ENCODE results near the gene MYCN.

MYCN gene

GRCh38 chr2:15985531-15985930 is 45.2 kb downstream of the MYCN start:
- no peak overlapping the region for H3K4me3 ChIP-seq (ENCODE audit: control insufficient read depth, low read depth, low read length)

GRCh38 chr2:15986068-15986560 is 45.8 kb downstream of the MYCN start:
- no peak for DNase-seq (ENCODE audit: low read depth)
- H3K4me3 ChIP-seq (ENCODE audit: control insufficient read depth, low read depth, low read length): no peak overlapping the region
- TF ChIP-seq CTCF (IDR thresholded peaks at IDR 0.05; ENCODE audit: control insufficient read depth, insufficient read depth, low read depth, low read length, missing control alignments): no peak

More at GRCh38 chr2:15985531-15985930, 45.2 kb downstream of the MYCN start:
- no peak for TF ChIP-seq CTCF (IDR thresholded peaks at IDR 0.05; ENCODE audit: control insufficient read depth, insufficient read depth, low read depth, low read length, missing control alignments)
- DNase-seq (ENCODE audit: low read depth): no peak

GRCh38 chr2:15986644-15987043 is 46.3 kb downstream of the MYCN start:
- no peak for TF ChIP-seq CTCF (IDR thresholded peaks at IDR 0.05; ENCODE audit: control insufficient read depth, insufficient read depth, low read depth, low read length, missing control alignments)
- no peak overlapping the region for H3K4me3 ChIP-seq (ENCODE audit: control insufficient read depth, low read depth, low read length)
- no peak for DNase-seq (ENCODE audit: low read depth)

GRCh38 chr2:15988733-15989132 is 48.4 kb downstream of the MYCN start:
- no peak for DNase-seq (ENCODE audit: low read depth)
- H3K4me3 ChIP-seq (ENCODE audit: control insufficient read depth, low read depth, low read length): no peak overlapping the region
- TF ChIP-seq CTCF (IDR thresholded peaks at IDR 0.05; ENCODE audit: control insufficient read depth, insufficient read depth, low read depth, low read length, missing control alignments): no peak

GRCh38 chr2:15989559-15989958 is 49.2 kb downstream of the MYCN start:
- TF ChIP-seq CTCF (IDR thresholded peaks at IDR 0.05; ENCODE audit: control insufficient read depth, insufficient read depth, low read depth, low read length, missing control alignments): no peak
- H3K4me3 ChIP-seq (ENCODE audit: control insufficient read depth, low read depth, low read length): no peak overlapping the region
- DNase-seq (ENCODE audit: low read depth): no peak

- DNase-seq (ENCODE audit: low read depth): no peak
- H3K4me3 ChIP-seq (ENCODE audit: control insufficient read depth, low read depth, low read length): no peak overlapping the region
- no peak for TF ChIP-seq CTCF (IDR thresholded peaks at IDR 0.05; ENCODE audit: control insufficient read depth, insufficient read depth, low read depth, low read length, missing control alignments)
These were observed 50.1 kb downstream of the MYCN start for GRCh38 chr2:15990151-15991101.
